ENCODE measurements around the gene CRLF1. TPM values are rescaled to one million over a fixed set of nuclear protein-coding genes. Genes with fewer than 3 reads are reported as not detected.
A peak's percentile ranks its signal among the peaks of the same experiment; 100 is the strongest.

CRLF1 gene
- total RNA-seq (10 to 100 TPM; 34.3 to 92.5 TPM), polyA plus RNA-seq (1,000 to 10,000 TPM in 1 of 2 donors, 100 to 1,000 TPM in 1; 317 to 1,029 TPM)
- long read RNA-seq, donor 1, partial matches to known transcripts, result 6 of 21 reads
- long read RNA-seq, donor 1, other reads (novel, unspliced or antisense), result 13 of 21 reads
- long read RNA-seq, donor 2, transcript CRLF1-201 (9 exons, 1,792 nt), result major isoform, 13 of 82 reads
- long read RNA-seq, donor 2, partial matches to known transcripts, result 17 of 82 reads
- long read RNA-seq, donor 2, other reads (novel, unspliced or antisense), result 51 of 82 reads

GRCh38 chr19:18606281-18607225 is at the start of gene CRLF1:
TSS of gene CRLF1 (minus strand) at chr19:18606799. CDS start at chr19:18606656, 143 bp downstream.
- no peak within 1 kb of the TSS for H3K27ac ChIP-seq (ENCODE audit: low read depth in 1 of 2, low read length in 2 of 2)
- no peaks in the 10 kb centered on the region for H3K27me3 ChIP-seq (ENCODE audit: control insufficient read depth in 1 of 2, insufficient read depth in 2 of 2, low read length in 1 of 2)
- no peak for DNase-seq
- no peaks in the 10 kb centered on the region for H3K36me3 ChIP-seq (ENCODE audit: control insufficient read depth in 1 of 2, insufficient read depth in 2 of 2, low read length in 1 of 2)
- no peak for ATAC-seq (ENCODE audit: low FRiP score)
- intact Hi-C loops (cut with DNase I), result no loop called here
- no peaks in the 10 kb centered on the region for H3K9me3 ChIP-seq (ENCODE audit: control insufficient read depth, low read length)
- no peaks in the 10 kb centered on the region for H3K4me1 ChIP-seq (ENCODE audit: control insufficient read depth in 1 of 2, insufficient read depth in 2 of 2, low read length in 2 of 2)
- 0 to 1% methylated on average over 39 to 116 of the region's 116 CpGs for WGBS, 2 donors
- H3K4me3 ChIP-seq (ENCODE audit: low read length in 2 of 2), result peak within 1 kb of the TSS in 1 of 2 donors; percentile 11

- Histone ChIP-seq H3K4me1 (ENCODE audit: control insufficient read depth in 1 of 2, insufficient read depth in 2 of 2, low read length in 2 of 2) (no peaks in the 10 kb centered on the region), H3K36me3 (ENCODE audit: control insufficient read depth in 1 of 2, insufficient read depth in 2 of 2, low read length in 1 of 2) (no peaks in the 10 kb centered on the region), H3K27ac (ENCODE audit: low read depth in 1 of 2, low read length in 2 of 2) (no peak overlapping the region), H3K9me3 (ENCODE audit: control insufficient read depth, low read length) (no peaks in the 10 kb centered on the region), H3K4me3 (ENCODE audit: low read length in 2 of 2) (no peak overlapping the region), H3K27me3 (ENCODE audit: control insufficient read depth in 1 of 2, insufficient read depth in 2 of 2, low read length in 1 of 2) (no peaks in the 10 kb centered on the region)
- ATAC-seq (ENCODE audit: low FRiP score) (no peak), DNase-seq (no peak)
- WGBS, 2 donors, result 97% methylated on average over 13 of the region's 13 CpGs
- intact Hi-C loops (cut with DNase I), result no loop called here
These were observed 48.7 kb upstream of the CRLF1 start for GRCh38 chr19:18655173-18655844.

GRCh38 chr19:18654469-18654868 is 47.9 kb upstream of the CRLF1 start:
- H3K4me1 ChIP-seq (ENCODE audit: control insufficient read depth in 1 of 2, insufficient read depth in 2 of 2, low read length in 2 of 2), result no peaks in the 10 kb centered on the region
- no peak for ATAC-seq (ENCODE audit: low FRiP score)
- no peaks in the 10 kb centered on the region for H3K36me3 ChIP-seq (ENCODE audit: control insufficient read depth in 1 of 2, insufficient read depth in 2 of 2, low read length in 1 of 2)
- DNase-seq, result no peak
- intact Hi-C loops (cut with DNase I), result no loop called here
- 95 to 97% methylated on average over 7 of the region's 7 CpGs for WGBS, 2 donors
- no peaks in the 10 kb centered on the region for H3K27me3 ChIP-seq (ENCODE audit: control insufficient read depth in 1 of 2, insufficient read depth in 2 of 2, low read length in 1 of 2)
- no peak overlapping the region for H3K27ac ChIP-seq (ENCODE audit: low read depth in 1 of 2, low read length in 2 of 2)
- H3K4me3 ChIP-seq (ENCODE audit: low read length in 2 of 2), result no peak overlapping the region
- H3K9me3 ChIP-seq (ENCODE audit: control insufficient read depth, low read length), result no peaks in the 10 kb centered on the region

GRCh38 chr19:18653853-18654252 is 47.3 kb upstream of the CRLF1 start:
- Histone ChIP-seq H3K27me3 (ENCODE audit: control insufficient read depth in 1 of 2, insufficient read depth in 2 of 2, low read length in 1 of 2) (no peaks in the 10 kb centered on the region), H3K27ac (ENCODE audit: low read depth in 1 of 2, low read length in 2 of 2) (no peak overlapping the region), H3K4me3 (ENCODE audit: low read length in 2 of 2) (no peak overlapping the region), H3K4me1 (ENCODE audit: control insufficient read depth in 1 of 2, insufficient read depth in 2 of 2, low read length in 2 of 2) (no peaks in the 10 kb centered on the region), H3K9me3 (ENCODE audit: control insufficient read depth, low read length) (no peaks in the 10 kb centered on the region), H3K36me3 (ENCODE audit: control insufficient read depth in 1 of 2, insufficient read depth in 2 of 2, low read length in 1 of 2) (no peaks in the 10 kb centered on the region)
- ATAC-seq (ENCODE audit: low FRiP score), result no peak
- 98 to 100% methylated on average over 1 of the region's 1 CpG for WGBS, 2 donors
- intact Hi-C loops (cut with DNase I), result no loop called here
- no peak for DNase-seq

GRCh38 chr19:18651733-18652132 is 45.1 kb upstream of the CRLF1 start:
- ATAC-seq (ENCODE audit: low FRiP score), result no peak
- Histone ChIP-seq H3K27me3 (ENCODE audit: control insufficient read depth in 1 of 2, insufficient read depth in 2 of 2, low read length in 1 of 2) (no peaks in the 10 kb centered on the region), H3K4me3 (ENCODE audit: low read length in 2 of 2) (no peak overlapping the region), H3K9me3 (ENCODE audit: control insufficient read depth, low read length) (no peaks in the 10 kb centered on the region), H3K4me1 (ENCODE audit: control insufficient read depth in 1 of 2, insufficient read depth in 2 of 2, low read length in 2 of 2) (no peaks in the 10 kb centered on the region), H3K36me3 (ENCODE audit: control insufficient read depth in 1 of 2, insufficient read depth in 2 of 2, low read length in 1 of 2) (no peaks in the 10 kb centered on the region), H3K27ac (ENCODE audit: low read depth in 1 of 2, low read length in 2 of 2) (no peak overlapping the region)
- 90 to 91% methylated on average over 6 of the region's 6 CpGs for WGBS, 2 donors
- intact Hi-C loops (cut with DNase I), result no loop called here
- DNase-seq, result no peak

- Histone ChIP-seq H3K36me3 (ENCODE audit: control insufficient read depth in 1 of 2, insufficient read depth in 2 of 2, low read length in 1 of 2) (no peaks in the 10 kb centered on the region), H3K4me1 (ENCODE audit: control insufficient read depth in 1 of 2, insufficient read depth in 2 of 2, low read length in 2 of 2) (no peaks in the 10 kb centered on the region), H3K27ac (ENCODE audit: low read depth in 1 of 2, low read length in 2 of 2) (peak overlapping the region in 1 of 2 donors; percentile 9), H3K9me3 (ENCODE audit: control insufficient read depth, low read length) (no peaks in the 10 kb centered on the region), H3K4me3 (ENCODE audit: low read length in 2 of 2) (no peak overlapping the region), H3K27me3 (ENCODE audit: control insufficient read depth in 1 of 2, insufficient read depth in 2 of 2, low read length in 1 of 2) (no peaks in the 10 kb centered on the region)
- intact Hi-C loops (cut with DNase I), result no loop called here
- 93 to 100% methylated on average over 1 of the region's 1 CpG for WGBS, 2 donors
- ATAC-seq (ENCODE audit: low FRiP score) (no peak), DNase-seq (no peak)
These were observed 44.7 kb upstream of the CRLF1 start for GRCh38 chr19:18651300-18651699.

GRCh38 chr19:18650468-18651041 is 44.0 kb upstream of the CRLF1 start:
- peak; percentile 90 to 95 for DNase-seq
- intact Hi-C loops (cut with DNase I), result no loop called here
- ATAC-seq (ENCODE audit: low FRiP score), result peak; percentile 86
- Histone ChIP-seq H3K27ac (ENCODE audit: low read depth in 1 of 2, low read length in 2 of 2) (peak overlapping the region; percentile 2 to 85), H3K36me3 (ENCODE audit: control insufficient read depth in 1 of 2, insufficient read depth in 2 of 2, low read length in 1 of 2) (no peaks in the 10 kb centered on the region), H3K4me3 (ENCODE audit: low read length in 2 of 2) (no peak overlapping the region), H3K9me3 (ENCODE audit: control insufficient read depth, low read length) (no peaks in the 10 kb centered on the region), H3K27me3 (ENCODE audit: control insufficient read depth in 1 of 2, insufficient read depth in 2 of 2, low read length in 1 of 2) (no peaks in the 10 kb centered on the region), H3K4me1 (ENCODE audit: control insufficient read depth in 1 of 2, insufficient read depth in 2 of 2, low read length in 2 of 2) (no peaks in the 10 kb centered on the region)
- WGBS, 2 donors, result 11 to 18% methylated on average over 34 of the region's 34 CpGs

- WGBS, 2 donors, result 9 to 19% methylated on average over 17 of the region's 17 CpGs
- H3K4me3 ChIP-seq (ENCODE audit: low read length in 2 of 2), result no peak overlapping the region
- peak overlapping the region in 1 of 2 donors; percentile 85 for H3K27ac ChIP-seq (ENCODE audit: low read depth in 1 of 2, low read length in 2 of 2)
- no peaks in the 10 kb centered on the region for H3K9me3 ChIP-seq (ENCODE audit: control insufficient read depth, low read length)
- DNase-seq (peak; percentile 67 to 79), ATAC-seq (ENCODE audit: low FRiP score) (peak; percentile 81)
- no peaks in the 10 kb centered on the region for H3K36me3 ChIP-seq (ENCODE audit: control insufficient read depth in 1 of 2, insufficient read depth in 2 of 2, low read length in 1 of 2)
- no peaks in the 10 kb centered on the region for H3K4me1 ChIP-seq (ENCODE audit: control insufficient read depth in 1 of 2, insufficient read depth in 2 of 2, low read length in 2 of 2)
- intact Hi-C loops (cut with DNase I), result no loop called here
- H3K27me3 ChIP-seq (ENCODE audit: control insufficient read depth in 1 of 2, insufficient read depth in 2 of 2, low read length in 1 of 2), result no peaks in the 10 kb centered on the region
These were observed 43.4 kb upstream of the CRLF1 start for GRCh38 chr19:18650021-18650390.

Measured in aorta (tissue), 5 donors.